T-cell (primary cell): ENCODE measurements around the gene NRBF2. TPM values are rescaled to one million over a fixed set of nuclear protein-coding genes. Genes with fewer than 3 reads are reported as not detected.
A peak's percentile ranks its signal among the peaks of the same experiment; 100 is the strongest.

Experiments used
- ATAC-seq, 4 experiments: fragments of 200-7000 bp in 3 of 4; fragments of 150-1000 bp in 1 of 4; cut with Tn5 transposase; replicated peaks in 1 of 4; 1 replicate in 3 of 4; 2 replicates in 1 of 4; pipeline ENCODE4 v1.10.0; 2021; ENCODE audit warnings: moderate library complexity in 3 of 4, mild to moderate bottlenecking in 2 of 4, moderate number of reproducible peaks in 1 of 4
- CTCF ChIA-PET, 2 donors: fragments of 300-600 bp; sonication (Branson Sonifier 250); formaldehyde crosslinking; loops; one replicate each; lab custom pipeline; 2022; ENCODE audit warnings: antibody characterized with exemption in 2 of 2; lab: Charles Lee
- POLR2A ChIA-PET, 2 donors: fragments of 300-600 bp; sonication (Branson Sonifier 250); formaldehyde crosslinking; loops; one replicate each; lab custom pipeline; 2022; ENCODE audit warnings: antibody characterized with exemption in 2 of 2; lab: Charles Lee
- DNase-seq, 35 experiments: peaks; one replicate each; pipeline versions ENCODE4 v3.0.0 to v3.0.0-alpha.2; 2013 to 2023
- H3K27ac ChIP-seq: one replicate; pipeline ENCODE4 v1.5.1; 2013; ENCODE audit warnings: low read length
- H3K27me3 ChIP-seq, 2 experiments: replicated peaks in 1 of 2; 1 replicate in 1 of 2; 2 replicates in 1 of 2; pipeline versions ENCODE4 v1.6.1 to v1.7.0; 2013; ENCODE audit warnings: low read length in 1 of 2, mixed read lengths in 1 of 2; ENCODE audit not compliant: control insufficient read depth in 2 of 2, insufficient read depth in 2 of 2; ENCODE audit errors: extremely low read depth in 1 of 2
- H3K36me3 ChIP-seq, 2 donors: 1 replicate in 1 of 2; 2 replicates in 1 of 2; pipeline versions ENCODE4 v1.6.1 to v1.7.0; 2013; ENCODE audit warnings: low read length in 1 of 2; ENCODE audit not compliant: control insufficient read depth in 2 of 2, insufficient read depth in 1 of 2; ENCODE audit errors: extremely low read depth in 1 of 2
- H3K4me1 ChIP-seq, 2 experiments: 1 replicate in 1 of 2; 2 replicates in 1 of 2; pipeline versions ENCODE4 v1.6.1 to v1.7.0; 2013; ENCODE audit warnings: low read length in 2 of 2, mixed read lengths in 1 of 2; ENCODE audit not compliant: insufficient read depth in 2 of 2, control insufficient read depth in 1 of 2; ENCODE audit errors: extremely low read depth in 1 of 2
- H3K4me3 ChIP-seq, 2 donors: 1 replicate in 1 of 2; 2 replicates in 1 of 2; pipeline versions ENCODE4 v1.5.1 to v1.7.0; 2013; ENCODE audit warnings: mild to moderate bottlenecking in 2 of 2, low read length in 1 of 2, moderate library complexity in 1 of 2; ENCODE audit not compliant: control insufficient read depth in 1 of 2; ENCODE audit errors: extremely low read depth in 1 of 2
- H3K9me3 ChIP-seq: 2 replicates; pipeline ENCODE4 v1.7.0; 2013
- H3K27ac Mint-ChIP-seq, 2 donors: one replicate each; pipeline ENCODE4 v1.8.0; 2020 to 2021; ENCODE audit warnings: mild to moderate bottlenecking in 2 of 2, mixed read lengths in 2 of 2
- H3K27me3 Mint-ChIP-seq, 2 donors: one replicate each; pipeline ENCODE4 v1.8.0; 2021 to 2022; ENCODE audit warnings: mixed read lengths in 2 of 2
- H3K36me3 Mint-ChIP-seq: one replicate; pipeline ENCODE4 v1.8.0; 2021; ENCODE audit warnings: mixed read lengths
- H3K4me1 Mint-ChIP-seq, 3 donors: one replicate each; pipeline ENCODE4 v1.8.0; 2020 to 2022; ENCODE audit warnings: mixed read lengths in 3 of 3, mild to moderate bottlenecking in 1 of 3
- H3K4me3 Mint-ChIP-seq, 3 donors: one replicate each; pipeline ENCODE4 v1.8.0; 2020 to 2022; ENCODE audit warnings: mild to moderate bottlenecking in 3 of 3, mixed read lengths in 3 of 3, moderate library complexity in 3 of 3
- H3K9me3 Mint-ChIP-seq, 3 donors: one replicate each; pipeline ENCODE4 v1.8.0; 2020 to 2022; ENCODE audit warnings: mixed read lengths in 3 of 3
- WGBS: methylation state at CpG from one replicate; pipeline ENCODE4 v1.1.5; 2013; ENCODE audit warnings: missing lambda C conversion rate; ENCODE audit not compliant: insufficient coverage; 5-methylcytosine and 5-hydroxymethylcytosine counted together
- total RNA-seq, 35 experiments: library from RNA in 6 of 35; stranded (reverse) in 6 of 35; fragments of 120-200 nt in 1 of 35; gene quantifications; one replicate each; pipeline versions ENCODE4 v1.2.1 to v1.2.4 and lab custom pipeline; 2013 to 2026

The NRBF2 gene
- total RNA-seq, 5 donors from 2014 or later (not counting 1 experiment from before 2014, with no cell fraction given): 14.8 to 18.5 (median 17.2) TPM

GRCh38 chr10:63164166-63164623 is 31.1 kb downstream of the NRBF2 start:
- POLR2A ChIA-PET: no interaction called here
- Mint-ChIP-seq H3K27ac (no peak overlapping the region), H3K36me3 (peaks cover 13% of the 10 kb centered on the region), H3K4me3 (no peak overlapping the region), H3K9me3 (no peaks in the 10 kb centered on the region), H3K4me1 (peaks cover 6 to 7% (median 7%) of the 10 kb centered on the region in 3 donors), H3K27me3 (no peaks in the 10 kb centered on the region)
- DNase-seq (no peak), ATAC-seq (no peak)
- peaks cover 0 to 2% of the 10 kb centered on the region in 2 experiments for H3K4me1 ChIP-seq
- no peak overlapping the region for H3K27ac ChIP-seq
- H3K27me3 ChIP-seq: no peaks in the 10 kb centered on the region
- CTCF ChIA-PET: interaction anchor here (0.6 to 5.4 kb wide), 6 partner anchors 376 to 726 kb away, joined by 4 to 290 read pairs (median 54); no protein-coding TSS in a partner anchor
- no peaks in the 10 kb centered on the region for H3K9me3 ChIP-seq
- WGBS: 100% methylated on average over 1 of the region's 2 CpGs
- peaks cover 6 to 9% of the 10 kb centered on the region in 2 donors for H3K36me3 ChIP-seq
- H3K4me3 ChIP-seq: no peak overlapping the region

DNA sequence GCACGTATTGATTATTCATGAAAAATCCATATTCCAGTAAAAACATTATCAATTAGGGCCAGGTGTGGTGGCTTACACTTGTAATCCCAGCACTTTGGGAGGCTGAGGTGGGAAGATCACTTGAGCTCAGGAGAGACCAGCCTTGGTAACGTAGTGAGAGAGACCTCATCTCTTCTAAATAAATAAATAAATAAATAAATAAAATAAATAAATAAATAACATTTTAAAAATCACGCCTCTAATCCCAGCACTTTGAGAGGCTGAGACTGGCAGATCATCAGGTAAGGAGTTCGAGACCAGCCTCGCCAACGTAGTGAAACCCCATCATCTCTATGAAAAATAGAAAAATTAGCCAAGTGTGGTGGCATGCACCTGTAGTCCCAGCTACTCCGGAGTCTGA is 32.1 kb downstream of the NRBF2 start:
- ATAC-seq: no peak
- Histone ChIP-seq H3K4me3 (no peak overlapping the region), H3K27ac (no peak overlapping the region), H3K4me1 (peaks cover 0 to 2% of the 10 kb centered on the region in 2 experiments), H3K9me3 (no peaks in the 10 kb centered on the region), H3K27me3 (no peaks in the 10 kb centered on the region), H3K36me3 (peaks cover 6 to 18% of the 10 kb centered on the region in 2 donors)
- Mint-ChIP-seq H3K27me3 (no peaks in the 10 kb centered on the region), H3K36me3 (peaks cover 18% of the 10 kb centered on the region), H3K27ac (no peak overlapping the region), H3K4me3 (no peak overlapping the region), H3K9me3 (no peaks in the 10 kb centered on the region), H3K4me1 (peaks cover 6 to 7% (median 7%) of the 10 kb centered on the region in 3 donors)
- 100% methylated on average over 1 of the region's 7 CpGs for WGBS
- no peak for DNase-seq
- POLR2A ChIA-PET: no interaction called here
- CTCF ChIA-PET: interaction anchor here (1.0 to 5.4 kb wide), 8 partner anchors 8 to 702 kb away, joined by 4 to 290 read pairs (median 18); no protein-coding TSS in a partner anchor

- H3K36me3 ChIP-seq: peaks cover 6 to 29% of the 10 kb centered on the region in 2 donors
- POLR2A ChIA-PET: interaction anchor here in 1 of 2 donors (0.7 to 2.2 kb wide), 4 partner anchors 59 to 554 kb away, joined by 3 to 10 read pairs (median 6); no protein-coding TSS in a partner anchor
- Mint-ChIP-seq H3K27me3 (no peaks in the 10 kb centered on the region), H3K27ac (no peak overlapping the region), H3K9me3 (no peaks in the 10 kb centered on the region), H3K4me1 (peaks cover 2 to 3% (median 3%) of the 10 kb centered on the region in 3 donors), H3K4me3 (no peak overlapping the region), H3K36me3 (peaks cover 25% of the 10 kb centered on the region)
- H3K27ac ChIP-seq: no peak overlapping the region
- peak; percentile 69 to 74 (median 70) for ATAC-seq
- WGBS: 36% methylated on average over 2 of the region's 3 CpGs
- H3K27me3 ChIP-seq: no peaks in the 10 kb centered on the region
- H3K4me1 ChIP-seq: no peaks in the 10 kb centered on the region
- CTCF ChIA-PET: interaction anchor here (0.7 to 5.4 kb wide), 49 partner anchors 8 to 729 kb away, joined by 3 to 290 read pairs (median 4); partner anchors contain the start of gene NRBF2 (in 1 of the 2)
- no peaks in the 10 kb centered on the region for H3K9me3 ChIP-seq
- peak in 13 of 35 experiments; percentile 4 to 80 (median 19) for DNase-seq
- H3K4me3 ChIP-seq: no peak overlapping the region
Measured at GRCh38 chr10:63166742-63167258, 33.7 kb downstream of the NRBF2 start.

- ATAC-seq: no peak
- POLR2A ChIA-PET: no interaction called here
- Histone ChIP-seq H3K4me3 (no peak overlapping the region), H3K4me1 (no peaks in the 10 kb centered on the region), H3K9me3 (no peaks in the 10 kb centered on the region), H3K27me3 (no peaks in the 10 kb centered on the region), H3K36me3 (peaks cover 2 to 45% of the 10 kb centered on the region in 2 donors), H3K27ac (no peak overlapping the region)
- H3K27me3 Mint-ChIP-seq: no peaks in the 10 kb centered on the region
- WGBS: 83% methylated on average over 2 of the region's 2 CpGs
- H3K4me3 Mint-ChIP-seq: no peak overlapping the region
- DNase-seq: no peak
- peaks cover 38% of the 10 kb centered on the region for H3K36me3 Mint-ChIP-seq
- CTCF ChIA-PET: interaction anchor here (1.5 to 5.4 kb wide), 7 partner anchors 12 to 551 kb away, joined by 4 to 290 read pairs (median 30); no protein-coding TSS in a partner anchor
- no peaks in the 10 kb centered on the region for H3K9me3 Mint-ChIP-seq
- H3K4me1 Mint-ChIP-seq: peaks cover 6 to 19% (median 16%) of the 10 kb centered on the region in 3 donors
- peak overlapping the region; percentile 70 to 85 for H3K27ac Mint-ChIP-seq
Measured at GRCh38 chr10:63168821-63169462, 35.8 kb downstream of the NRBF2 start.

DNA sequence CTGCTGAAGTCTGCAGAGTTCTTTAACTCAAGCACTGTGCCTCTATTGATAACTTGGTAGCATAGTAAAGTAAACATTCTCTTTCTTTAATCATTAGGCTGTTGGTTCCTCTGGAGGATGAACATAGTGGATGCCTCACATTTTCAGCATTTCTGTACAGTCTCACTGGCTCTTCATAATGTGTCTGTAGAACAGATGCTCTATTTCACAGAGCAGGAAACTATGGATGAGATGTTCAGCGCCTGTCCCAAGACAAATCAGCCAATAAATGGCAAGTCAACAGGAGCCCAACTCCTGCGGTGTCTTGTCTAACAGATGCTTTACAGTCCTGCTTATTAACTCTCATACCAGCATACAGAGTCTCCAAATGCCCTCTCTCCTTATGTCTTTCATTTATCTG is 36.5 kb downstream of the NRBF2 start:
- H3K9me3 ChIP-seq: no peaks in the 10 kb centered on the region
- no peak overlapping the region for H3K4me3 ChIP-seq
- H3K4me1 Mint-ChIP-seq: peaks cover 13 to 25% (median 23%) of the 10 kb centered on the region in 3 donors
- H3K27me3 ChIP-seq: no peaks in the 10 kb centered on the region
- no peak for ATAC-seq
- H3K36me3 Mint-ChIP-seq: peaks cover 43% of the 10 kb centered on the region
- H3K4me1 ChIP-seq: no peaks in the 10 kb centered on the region
- peak overlapping the region in 1 of 2 donors; percentile 58 for H3K27ac Mint-ChIP-seq
- H3K36me3 ChIP-seq: peaks cover 0 to 45% of the 10 kb centered on the region in 2 donors
- no peaks in the 10 kb centered on the region for H3K9me3 Mint-ChIP-seq
- no peaks in the 10 kb centered on the region for H3K27me3 Mint-ChIP-seq
- CTCF ChIA-PET: interaction anchor here (0.6 to 3.0 kb wide), 5 partner anchors 9 to 551 kb away, joined by 3 to 13 read pairs (median 4); no protein-coding TSS in a partner anchor
- POLR2A ChIA-PET: no interaction called here
- WGBS: 100% methylated on average over 1 of the region's 2 CpGs
- H3K27ac ChIP-seq: no peak overlapping the region
- no peak overlapping the region for H3K4me3 Mint-ChIP-seq
- no peak for DNase-seq

- WGBS: no CpG with 5 or more reads among the region's 1 CpG
- H3K9me3 Mint-ChIP-seq: no peaks in the 10 kb centered on the region
- no peaks in the 10 kb centered on the region for H3K27me3 Mint-ChIP-seq
- H3K27ac ChIP-seq: no peak overlapping the region
- POLR2A ChIA-PET: interaction anchor here in 1 of 2 donors (0.6 kb wide), 1 partner anchor 89 kb away, joined by 3 read pairs; no protein-coding TSS in a partner anchor
- no peak for DNase-seq
- no peaks in the 10 kb centered on the region for H3K27me3 ChIP-seq
- no peaks in the 10 kb centered on the region for H3K4me1 ChIP-seq
- peaks cover 47% of the 10 kb centered on the region for H3K36me3 Mint-ChIP-seq
- no peak for ATAC-seq
- H3K36me3 ChIP-seq: peaks cover 0 to 51% of the 10 kb centered on the region in 2 donors
- H3K4me1 Mint-ChIP-seq: peaks cover 13 to 26% (median 24%) of the 10 kb centered on the region in 3 donors
- CTCF ChIA-PET: interaction anchor here (0.5 to 3.0 kb wide), 5 partner anchors 459 to 733 kb away, joined by 3 to 13 read pairs (median 3); no protein-coding TSS in a partner anchor
- peak overlapping the region; percentile 53 to 70 for H3K27ac Mint-ChIP-seq
- no peak overlapping the region for H3K4me3 ChIP-seq
- no peak overlapping the region for H3K4me3 Mint-ChIP-seq
- H3K9me3 ChIP-seq: no peaks in the 10 kb centered on the region
Measured at GRCh38 chr10:63171255-63171855, 38.2 kb downstream of the NRBF2 start.
